Neural cell (in vitro differentiated cells): ENCODE data around the gene PPP1R13B.

Experiments
- EP300 ChIP-seq: fragments of 450-650 bp; conservative IDR thresholded peaks from 2 replicates; pipeline ENCODE4 v1.6.1; 2014; ENCODE audit warnings: antibody characterized with exemption, mild to moderate bottlenecking, moderate library complexity; ENCODE audit not compliant: poor library complexity, severe bottlenecking
- MXI1 ChIP-seq: fragments of 450-650 bp; conservative IDR thresholded peaks from 2 replicates; pipeline ENCODE4 v1.6.1; 2014; ENCODE audit warnings: antibody characterized with exemption, mild to moderate bottlenecking; ENCODE audit not compliant: poor library complexity, severe bottlenecking
- POLR2AphosphoS5 ChIP-seq: IDR thresholded peaks from 2 replicates; pipeline ENCODE4 v1.6.1; 2012
- RAD21 ChIP-seq: fragments of 450-650 bp; conservative IDR thresholded peaks from 2 replicates; pipeline ENCODE4 v1.6.1; 2014; ENCODE audit warnings: antibody characterized with exemption, mild to moderate bottlenecking, moderate library complexity
- SMC3 ChIP-seq: fragments of 450-650 bp; conservative IDR thresholded peaks from 2 replicates; pipeline ENCODE4 v1.6.1; 2014; ENCODE audit warnings: antibody characterized with exemption, mild to moderate bottlenecking, moderate library complexity; ENCODE audit not compliant: poor library complexity
- TAF1 ChIP-seq: IDR thresholded peaks from 2 replicates; pipeline ENCODE4 v1.6.1; 2012; ENCODE audit warnings: low read depth
- TF ChIP-seq, protein P1 (sequence below): fragments of 450-650 bp; IDR thresholded peaks from 2 replicates; pipeline ENCODE4 v1.5.1; 2014; ENCODE audit warnings: antibody characterized with exemption, mild to moderate bottlenecking, moderate library complexity; ENCODE audit not compliant: poor library complexity, severe bottlenecking
- TF ChIP-seq, protein P2 (sequence below): IDR thresholded peaks from 2 replicates; pipeline ENCODE4 v1.6.1; 2012; ENCODE audit warnings: borderline replicate concordance

DNA sequence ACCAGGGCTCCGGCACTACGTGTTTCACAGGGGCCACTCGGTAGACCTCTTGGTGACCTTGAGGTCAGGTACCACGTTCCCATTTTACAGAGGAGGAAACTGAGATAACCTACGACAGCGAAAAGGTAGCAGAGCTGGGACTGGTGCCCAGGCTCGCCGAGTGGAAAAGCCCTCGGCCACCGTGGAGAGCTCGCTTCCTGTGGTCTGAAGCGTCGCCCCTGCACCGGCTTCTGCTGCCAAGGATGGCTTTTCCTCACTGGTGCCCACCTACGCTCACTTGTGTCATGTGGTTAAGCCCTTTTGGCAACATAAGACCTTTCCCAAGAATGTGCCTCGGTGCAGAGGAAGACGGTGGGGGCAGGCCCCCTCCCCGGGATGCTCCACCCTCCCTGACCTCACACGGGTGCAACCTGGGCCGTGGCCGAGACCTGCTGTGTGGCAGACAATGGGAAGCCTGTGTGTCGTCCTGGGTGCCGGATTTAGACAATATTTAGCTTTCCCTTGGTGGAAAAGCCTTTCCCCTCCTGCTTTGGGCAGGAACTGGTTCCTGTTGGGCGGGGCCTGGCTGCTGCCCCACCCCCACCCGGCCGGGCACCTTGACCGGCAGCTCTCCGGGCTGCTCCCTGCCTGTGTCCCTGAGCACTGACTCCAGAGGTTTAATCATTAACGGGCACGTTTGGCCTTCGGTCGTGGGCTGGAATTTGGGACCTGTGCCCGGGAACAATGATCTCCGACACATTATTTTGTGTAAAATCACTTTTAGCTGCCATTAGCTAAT lies 32.4 kb upstream of the PPP1R13B start:
- TF ChIP-seq, protein P1, sequence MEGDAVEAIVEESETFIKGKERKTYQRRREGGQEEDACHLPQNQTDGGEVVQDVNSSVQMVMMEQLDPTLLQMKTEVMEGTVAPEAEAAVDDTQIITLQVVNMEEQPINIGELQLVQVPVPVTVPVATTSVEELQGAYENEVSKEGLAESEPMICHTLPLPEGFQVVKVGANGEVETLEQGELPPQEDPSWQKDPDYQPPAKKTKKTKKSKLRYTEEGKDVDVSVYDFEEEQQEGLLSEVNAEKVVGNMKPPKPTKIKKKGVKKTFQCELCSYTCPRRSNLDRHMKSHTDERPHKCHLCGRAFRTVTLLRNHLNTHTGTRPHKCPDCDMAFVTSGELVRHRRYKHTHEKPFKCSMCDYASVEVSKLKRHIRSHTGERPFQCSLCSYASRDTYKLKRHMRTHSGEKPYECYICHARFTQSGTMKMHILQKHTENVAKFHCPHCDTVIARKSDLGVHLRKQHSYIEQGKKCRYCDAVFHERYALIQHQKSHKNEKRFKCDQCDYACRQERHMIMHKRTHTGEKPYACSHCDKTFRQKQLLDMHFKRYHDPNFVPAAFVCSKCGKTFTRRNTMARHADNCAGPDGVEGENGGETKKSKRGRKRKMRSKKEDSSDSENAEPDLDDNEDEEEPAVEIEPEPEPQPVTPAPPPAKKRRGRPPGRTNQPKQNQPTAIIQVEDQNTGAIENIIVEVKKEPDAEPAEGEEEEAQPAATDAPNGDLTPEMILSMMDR = no peak
- TF ChIP-seq EP300 (no peak), POLR2AphosphoS5 (no peak), RAD21 (no peak), SMC3 (no peak), TAF1 (no peak), MXI1 (no peak)
- TF ChIP-seq, protein P2, sequence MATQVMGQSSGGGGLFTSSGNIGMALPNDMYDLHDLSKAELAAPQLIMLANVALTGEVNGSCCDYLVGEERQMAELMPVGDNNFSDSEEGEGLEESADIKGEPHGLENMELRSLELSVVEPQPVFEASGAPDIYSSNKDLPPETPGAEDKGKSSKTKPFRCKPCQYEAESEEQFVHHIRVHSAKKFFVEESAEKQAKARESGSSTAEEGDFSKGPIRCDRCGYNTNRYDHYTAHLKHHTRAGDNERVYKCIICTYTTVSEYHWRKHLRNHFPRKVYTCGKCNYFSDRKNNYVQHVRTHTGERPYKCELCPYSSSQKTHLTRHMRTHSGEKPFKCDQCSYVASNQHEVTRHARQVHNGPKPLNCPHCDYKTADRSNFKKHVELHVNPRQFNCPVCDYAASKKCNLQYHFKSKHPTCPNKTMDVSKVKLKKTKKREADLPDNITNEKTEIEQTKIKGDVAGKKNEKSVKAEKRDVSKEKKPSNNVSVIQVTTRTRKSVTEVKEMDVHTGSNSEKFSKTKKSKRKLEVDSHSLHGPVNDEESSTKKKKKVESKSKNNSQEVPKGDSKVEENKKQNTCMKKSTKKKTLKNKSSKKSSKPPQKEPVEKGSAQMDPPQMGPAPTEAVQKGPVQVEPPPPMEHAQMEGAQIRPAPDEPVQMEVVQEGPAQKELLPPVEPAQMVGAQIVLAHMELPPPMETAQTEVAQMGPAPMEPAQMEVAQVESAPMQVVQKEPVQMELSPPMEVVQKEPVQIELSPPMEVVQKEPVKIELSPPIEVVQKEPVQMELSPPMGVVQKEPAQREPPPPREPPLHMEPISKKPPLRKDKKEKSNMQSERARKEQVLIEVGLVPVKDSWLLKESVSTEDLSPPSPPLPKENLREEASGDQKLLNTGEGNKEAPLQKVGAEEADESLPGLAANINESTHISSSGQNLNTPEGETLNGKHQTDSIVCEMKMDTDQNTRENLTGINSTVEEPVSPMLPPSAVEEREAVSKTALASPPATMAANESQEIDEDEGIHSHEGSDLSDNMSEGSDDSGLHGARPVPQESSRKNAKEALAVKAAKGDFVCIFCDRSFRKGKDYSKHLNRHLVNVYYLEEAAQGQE = no peak
